Loucy (cell line): Measurements from ENCODE around the gene MAP1S.

Experiments used
- CTCF ChIP-seq: fragments of 200-600 bp; sonication (generic); conservative IDR thresholded peaks from 2 replicates; pipeline ENCODE4 v1.5.1; 2014; ENCODE audit warnings: mild to moderate bottlenecking, antibody characterized with exemption, low read length
- EZH2phosphoT487 ChIP-seq: fragments of 200-600 bp; IDR thresholded peaks from 2 replicates; pipeline ENCODE4 v1.6.1; 2018; ENCODE audit warnings: antibody characterized with exemption, mild to moderate bottlenecking, moderate library complexity, borderline replicate concordance

DNA sequence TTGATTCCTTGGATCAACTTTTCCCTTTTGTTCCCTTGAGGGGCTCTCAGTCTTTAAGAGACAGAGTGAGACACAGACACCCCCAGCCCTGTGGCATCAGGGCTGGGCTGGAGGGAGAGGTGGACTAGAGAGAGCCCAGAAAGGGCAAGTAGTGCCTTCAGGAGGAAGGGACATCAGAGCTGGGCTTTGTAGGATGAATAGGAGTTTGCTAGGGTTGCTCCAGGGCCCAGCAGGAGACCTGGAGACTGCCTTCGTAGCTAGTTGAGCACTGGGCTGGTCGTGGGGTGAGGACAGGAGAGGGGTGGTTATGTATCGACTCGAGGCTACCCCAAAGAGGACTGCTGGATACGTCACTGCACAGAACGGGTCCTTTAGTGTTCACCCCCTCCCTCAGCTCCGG, 5.4 kb downstream of the MAP1S start:
- TF ChIP-seq CTCF (no peak), EZH2phosphoT487 (no peak)
